Activated T-helper 17 cell treated with anti-CD3 and anti-CD28 coated beads, Interleukin-2, amount 50 U/mL, for 72 hours (primary cell): ENCODE measurements around the gene DIP2C. TPM values are rescaled to one million over a fixed set of nuclear protein-coding genes. Genes with fewer than 3 reads are reported as not detected.

Source experiments
- ATAC-seq: fragments of 150-1000 bp; cut with Tn5 transposase; replicated peaks from 2 replicates; pipeline ENCODE4 v1.10.0; 2021; ENCODE audit warnings: mild to moderate bottlenecking, moderate library complexity
- H3K27ac Mint-ChIP-seq: one replicate; pipeline ENCODE4 v1.8.0; 2022; ENCODE audit warnings: mixed read lengths
- H3K27me3 Mint-ChIP-seq: one replicate; pipeline ENCODE4 v1.8.0; 2022; ENCODE audit warnings: mixed read lengths
- H3K36me3 Mint-ChIP-seq: one replicate; pipeline ENCODE4 v1.8.0; 2022; ENCODE audit warnings: low read depth, mild to moderate bottlenecking, mixed read lengths
- H3K4me1 Mint-ChIP-seq: one replicate; pipeline ENCODE4 v1.8.0; 2022; ENCODE audit warnings: mixed read lengths
- H3K4me3 Mint-ChIP-seq: one replicate; pipeline ENCODE4 v1.8.0; 2022; ENCODE audit warnings: mild to moderate bottlenecking, mixed read lengths
- H3K9me3 Mint-ChIP-seq: one replicate; pipeline ENCODE4 v1.8.0; 2022; ENCODE audit warnings: mixed read lengths
- total RNA-seq, 2 donors: library from RNA; stranded (reverse); gene quantifications; one replicate each; pipeline ENCODE4 v1.2.3, GENCODE V29; 2022

DIP2C gene
- total RNA-seq, 2 donors from 2014 or later = 1.1 to 1.9 TPM

DNA sequence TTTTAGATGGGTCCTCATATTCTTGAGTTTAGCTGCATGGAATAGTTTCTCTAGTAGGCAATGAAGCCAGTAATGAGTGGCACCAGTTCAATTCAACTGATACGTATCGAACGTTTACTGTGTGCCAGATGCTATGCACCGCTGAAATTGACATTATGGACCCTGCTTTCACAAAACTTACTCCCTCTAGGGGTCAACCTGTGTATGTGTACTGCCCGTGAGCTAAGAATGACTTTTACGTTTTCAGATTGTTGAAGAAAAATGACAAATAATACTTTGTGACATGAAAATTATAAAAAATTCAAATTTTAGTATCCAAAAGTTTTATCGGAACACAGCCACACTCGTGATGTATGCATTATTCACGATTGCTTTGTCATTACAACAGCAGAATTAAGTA, 458.7 kb downstream of the DIP2C start:
- ATAC-seq = no peak
- no peak overlapping the region for H3K4me3 Mint-ChIP-seq

GRCh38 chr10:228366-228765, 461.1 kb downstream of the DIP2C start:
- Mint-ChIP-seq H3K4me3 (no peak overlapping the region), H3K27me3 (no peaks in the 10 kb centered on the region), H3K4me1 (no peaks in the 10 kb centered on the region), H3K9me3 (no peaks in the 10 kb centered on the region), H3K36me3 (peaks cover 5% of the 10 kb centered on the region), H3K27ac (no peak overlapping the region)
- no peak for ATAC-seq

More for the DNA sequence above, 458.7 kb downstream of the DIP2C start:
- no peaks in the 10 kb centered on the region for H3K4me1 Mint-ChIP-seq
- no peak overlapping the region for H3K27ac Mint-ChIP-seq
- H3K9me3 Mint-ChIP-seq = no peaks in the 10 kb centered on the region
- H3K36me3 Mint-ChIP-seq = peaks cover 7% of the 10 kb centered on the region
- no peaks in the 10 kb centered on the region for H3K27me3 Mint-ChIP-seq

- Mint-ChIP-seq H3K4me3 (no peak overlapping the region), H3K9me3 (no peaks in the 10 kb centered on the region), H3K27ac (no peak overlapping the region), H3K36me3 (peaks cover 5% of the 10 kb centered on the region), H3K27me3 (no peaks in the 10 kb centered on the region), H3K4me1 (no peaks in the 10 kb centered on the region)
- no peak for ATAC-seq
These were observed 462.5 kb downstream of the DIP2C start for GRCh38 chr10:227014-227413.

- Mint-ChIP-seq H3K9me3 (no peaks in the 10 kb centered on the region), H3K4me1 (no peaks in the 10 kb centered on the region), H3K36me3 (peaks cover 5% of the 10 kb centered on the region), H3K4me3 (no peak overlapping the region), H3K27ac (no peak overlapping the region), H3K27me3 (no peaks in the 10 kb centered on the region)
- ATAC-seq = no peak
These were observed 463.4 kb downstream of the DIP2C start for GRCh38 chr10:226018-226417.

DNA sequence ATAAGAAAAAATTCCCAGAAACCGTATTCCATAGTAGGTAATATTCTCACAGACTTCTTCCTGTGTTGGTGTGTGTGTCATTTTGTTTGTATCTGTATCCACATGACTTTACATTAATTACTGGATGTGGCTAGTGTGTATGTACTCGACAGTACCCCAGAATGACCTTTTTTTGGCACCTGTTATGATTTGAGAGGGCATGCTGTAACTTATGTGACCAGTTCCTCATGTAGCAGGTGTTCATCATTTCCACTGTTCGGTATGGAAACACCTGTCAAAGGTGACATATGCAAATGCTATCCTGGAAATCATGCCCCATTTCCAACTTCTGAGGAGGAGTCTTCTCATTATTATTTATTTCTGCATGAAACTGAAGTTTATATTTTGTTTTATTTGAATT, 464.9 kb downstream of the DIP2C start:
- Mint-ChIP-seq H3K4me3 (no peak overlapping the region), H3K27me3 (no peaks in the 10 kb centered on the region), H3K27ac (no peak overlapping the region), H3K36me3 (peaks cover 5% of the 10 kb centered on the region), H3K9me3 (no peaks in the 10 kb centered on the region), H3K4me1 (no peaks in the 10 kb centered on the region)
- ATAC-seq = no peak

Other genes starting within 250 kb of the DIP2C start
- 100 to 1,000 TPM in 1 of 2 donors, 10 to 100 TPM in 1; 85.5 to 119 TPM for gene LARP4B, start 242.0 kb upstream of the DIP2C start, total RNA-seq